Sigmoid colon (tissue), 4 donors: ENCODE results near the gene ZYG11A.
A peak's percentile ranks its signal among the peaks of the same experiment; 100 is the strongest.

Source experiments
- EP300 ChIP-seq, 4 donors: sonication (generic); formaldehyde crosslinking; IDR thresholded peaks; one replicate each; pipeline ENCODE4 v1.6.1; 2017; ENCODE audit warnings: antibody characterized with exemption in 4 of 4
- POLR2A ChIP-seq, 2 donors: fragments of 450-650 bp; IDR thresholded peaks; one replicate each; pipeline ENCODE4 v1.6.1; 2016; ENCODE audit warnings: antibody characterized with exemption in 2 of 2, mild to moderate bottlenecking in 2 of 2, moderate library complexity in 2 of 2
- POLR2AphosphoS5 ChIP-seq, 4 donors: sonication (generic); formaldehyde crosslinking; IDR thresholded peaks; one replicate each; pipeline ENCODE4 v1.6.1; 2017; ENCODE audit warnings: antibody characterized with exemption in 4 of 4
- TF ChIP-seq, protein P1 (sequence below), 4 experiments: fragments of 450-650 bp in 3 of 4; fragments of 200-600 bp in 1 of 4; IDR thresholded peaks; one replicate each; pipeline ENCODE4 v1.5.1; 2016 to 2019; ENCODE audit warnings: antibody characterized with exemption in 4 of 4, mild to moderate bottlenecking in 3 of 4, moderate library complexity in 2 of 4

DNA sequence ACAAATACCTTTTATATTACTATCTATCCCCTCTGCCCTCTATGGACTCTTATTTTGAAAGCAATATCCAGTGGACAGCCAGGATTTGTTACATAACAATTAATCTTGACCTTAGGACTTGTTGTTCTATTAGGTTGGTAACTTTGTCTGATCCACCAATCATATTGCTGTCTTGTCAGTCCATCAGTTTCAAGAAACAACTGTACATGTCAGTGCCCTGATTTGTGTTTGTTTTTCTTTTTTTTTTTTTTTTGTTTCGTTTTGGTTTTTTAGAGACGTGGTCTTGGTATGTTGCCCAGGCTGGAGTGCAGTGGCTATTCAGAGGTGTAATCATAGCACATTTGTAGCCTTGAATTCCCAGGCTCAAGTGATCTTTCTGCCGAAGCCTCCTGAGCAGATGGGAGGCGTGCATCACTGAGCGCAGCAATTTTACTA, 83.0 kb downstream of the ZYG11A start:
- TF ChIP-seq, protein P1, sequence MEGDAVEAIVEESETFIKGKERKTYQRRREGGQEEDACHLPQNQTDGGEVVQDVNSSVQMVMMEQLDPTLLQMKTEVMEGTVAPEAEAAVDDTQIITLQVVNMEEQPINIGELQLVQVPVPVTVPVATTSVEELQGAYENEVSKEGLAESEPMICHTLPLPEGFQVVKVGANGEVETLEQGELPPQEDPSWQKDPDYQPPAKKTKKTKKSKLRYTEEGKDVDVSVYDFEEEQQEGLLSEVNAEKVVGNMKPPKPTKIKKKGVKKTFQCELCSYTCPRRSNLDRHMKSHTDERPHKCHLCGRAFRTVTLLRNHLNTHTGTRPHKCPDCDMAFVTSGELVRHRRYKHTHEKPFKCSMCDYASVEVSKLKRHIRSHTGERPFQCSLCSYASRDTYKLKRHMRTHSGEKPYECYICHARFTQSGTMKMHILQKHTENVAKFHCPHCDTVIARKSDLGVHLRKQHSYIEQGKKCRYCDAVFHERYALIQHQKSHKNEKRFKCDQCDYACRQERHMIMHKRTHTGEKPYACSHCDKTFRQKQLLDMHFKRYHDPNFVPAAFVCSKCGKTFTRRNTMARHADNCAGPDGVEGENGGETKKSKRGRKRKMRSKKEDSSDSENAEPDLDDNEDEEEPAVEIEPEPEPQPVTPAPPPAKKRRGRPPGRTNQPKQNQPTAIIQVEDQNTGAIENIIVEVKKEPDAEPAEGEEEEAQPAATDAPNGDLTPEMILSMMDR (IDR thresholded peaks at IDR 0.05) = no peak
- TF ChIP-seq POLR2A (IDR thresholded peaks at IDR 0.05) (no peak), EP300 (IDR thresholded peaks at IDR 0.05) (no peak), POLR2AphosphoS5 (IDR thresholded peaks at IDR 0.05) (peak in 1 of 4 donors; percentile 32)
